ENCODE measurements around the gene ZNF33A. TPM values are rescaled to one million over a fixed set of nuclear protein-coding genes. Genes with fewer than 3 reads are reported as not detected.
A peak's percentile ranks its signal among the peaks of the same experiment; 100 is the strongest.
"Not testable (repeated sequence)": the region's sequence is repeated elsewhere in the genome, so short reads cannot be mapped to it uniquely, and the experiment has no call there.

The ZNF33A gene
- 18.7 TPM for total RNA-seq
- long read RNA-seq, full-length matches to known transcripts: 5 of 12 reads
- long read RNA-seq, partial matches to known transcripts: 0 of 12 reads
- long read RNA-seq, other reads (novel, unspliced or antisense): 7 of 12 reads

DNA sequence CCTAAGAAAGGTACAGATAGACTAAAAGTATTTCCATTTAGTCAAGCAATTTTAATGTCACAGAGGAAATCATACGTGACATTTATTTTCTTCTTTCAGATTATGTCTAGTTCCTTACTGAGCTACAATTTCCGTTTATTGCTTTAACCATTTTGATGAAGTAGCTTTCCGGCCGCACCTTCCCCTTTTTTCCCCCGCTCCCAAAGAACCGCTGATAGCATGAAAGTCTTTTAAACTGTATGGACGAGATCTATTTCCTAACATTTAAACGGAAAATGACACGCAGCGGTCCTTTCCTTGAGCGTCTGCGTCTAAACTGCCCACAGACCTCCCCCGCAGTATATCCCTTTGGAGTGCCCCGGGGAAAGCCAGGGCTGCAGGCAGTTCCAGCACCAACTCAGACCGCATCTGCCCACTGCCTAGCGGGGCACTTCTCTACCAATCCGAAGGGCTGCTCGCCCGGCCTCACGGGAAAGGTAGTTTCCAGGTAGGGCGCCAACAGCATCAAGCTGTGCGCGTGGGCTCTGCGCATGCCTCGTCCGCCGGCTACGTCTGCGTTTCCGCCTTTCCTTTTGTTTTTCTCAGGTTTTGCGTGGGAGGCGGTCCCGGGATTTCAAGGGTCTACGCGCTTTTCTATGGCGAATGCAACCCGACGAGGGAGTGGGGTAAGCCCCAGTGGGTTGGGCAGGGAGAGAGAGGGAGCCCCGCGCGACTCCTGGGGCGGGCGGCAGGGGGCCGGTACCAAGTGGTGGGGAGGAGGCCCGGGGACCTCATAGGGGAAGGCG is at the start of gene ZNF33A:
Gene ZNF33A, plus strand, starts transcription at position 557 of the 785 bp plus-strand sequence. CDS start 1,667 bp downstream, outside the sequence.
- DNase-seq (ENCODE audit: low spot score): peak; percentile 95
- intact Hi-C loops (cut with DNase I): loop anchor here (2.0 kb wide), 3 partner anchors 34 to 154 kb away; partner anchors contain the start of genes ZNF248, ZNF25 and ZNF37A

- intact Hi-C loops (cut with DNase I): no loop called here
Observed at GRCh38 chr10:37965006-37965405, 45.5 kb upstream of the ZNF33A start.

GRCh38 chr10:37972396-37972795 is 38.1 kb upstream of the ZNF33A start:
- intact Hi-C loops (cut with DNase I): no loop called here
- no peak for DNase-seq (ENCODE audit: low spot score)

More at GRCh38 chr10:37965006-37965405, 45.5 kb upstream of the ZNF33A start:
- no peak for DNase-seq (ENCODE audit: low spot score)

DNA sequence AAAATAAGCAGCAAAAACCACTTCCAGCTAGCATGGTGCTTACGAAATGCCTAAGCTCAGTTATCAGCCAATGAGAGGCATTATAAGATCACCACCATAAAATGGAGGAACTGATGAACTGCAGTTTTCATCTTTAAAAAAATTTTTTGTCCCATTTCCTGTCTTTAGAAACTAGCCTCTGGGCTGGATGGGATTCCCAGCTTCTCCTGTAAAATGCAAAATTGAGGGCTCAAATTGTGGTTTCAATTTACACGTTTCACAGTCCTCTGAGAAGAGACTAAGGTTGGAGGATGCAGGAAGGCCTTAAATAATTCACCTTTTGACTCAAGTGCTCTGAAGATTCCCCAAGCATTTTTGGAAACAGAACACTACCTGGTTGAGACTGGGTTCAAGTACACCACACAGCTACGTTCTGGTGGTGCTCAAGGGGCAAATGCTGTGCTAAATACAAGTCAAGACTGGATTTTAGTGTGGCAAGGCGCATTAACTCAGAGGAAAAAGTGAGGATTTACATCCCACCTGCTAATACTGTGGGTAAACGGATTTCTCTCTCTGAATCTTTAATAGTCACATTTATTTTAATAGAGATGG is 35.0 kb upstream of the ZNF33A start:
- no peak for DNase-seq (ENCODE audit: low spot score)
- intact Hi-C loops (cut with DNase I): no loop called here

GRCh38 chr10:37976091-37976879 is 34.2 kb upstream of the ZNF33A start, which contains the start of gene ZNF25:
Gene ZNF25 (minus strand): TSS chr10:37976647. CDS start chr10:37971722, 4,925 bp downstream.
- peak; percentile 100 for DNase-seq (ENCODE audit: low spot score)
- intact Hi-C loops (cut with DNase I): loop anchor here (1.0 to 2.0 kb wide), 3 partner anchors 35 to 118 kb away; partner anchors contain the start of genes ZNF33A and ZNF37A

DNA sequence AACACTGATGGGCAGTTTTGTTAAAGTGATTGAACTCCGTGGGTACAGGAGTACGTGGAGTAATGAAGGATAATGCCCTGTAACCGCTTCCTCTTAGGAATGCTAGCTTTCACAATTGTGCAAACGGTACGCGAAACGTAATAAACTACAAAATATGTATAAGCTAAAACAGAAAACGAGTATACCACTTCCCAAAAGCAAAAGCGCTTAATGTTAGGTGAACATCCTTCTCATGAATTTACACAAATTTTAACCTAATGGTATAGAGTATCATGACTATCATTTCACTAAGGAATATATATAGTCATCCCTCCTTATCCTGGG is 33.6 kb upstream of the ZNF33A start:
- intact Hi-C loops (cut with DNase I): loop anchor here (1.0 to 2.0 kb wide), 3 partner anchors 34 to 119 kb away; partner anchors contain the start of genes ZNF33A and ZNF37A
- DNase-seq (ENCODE audit: low spot score): no peak

- intact Hi-C loops (cut with DNase I): no loop called here
- DNase-seq (ENCODE audit: low spot score): no peak
Observed at GRCh38 chr10:37991655-37992054, 18.8 kb upstream of the ZNF33A start.

- intact Hi-C loops (cut with DNase I): no loop called here
- no peak for DNase-seq (ENCODE audit: low spot score)
Observed at GRCh38 chr10:37992083-37992482, 18.4 kb upstream of the ZNF33A start.

GRCh38 chr10:37998920-37999319 is 11.6 kb upstream of the ZNF33A start:
- intact Hi-C loops (cut with DNase I): not testable (repeated sequence)

GRCh38 chr10:38000474-38000873 is 10.0 kb upstream of the ZNF33A start:
- DNase-seq (ENCODE audit: low spot score); intact Hi-C loops (cut with DNase I): not testable (repeated sequence)

More at GRCh38 chr10:37998920-37999319, 11.6 kb upstream of the ZNF33A start:
- not testable (repeated sequence) for DNase-seq (ENCODE audit: low spot score)

GRCh38 chr10:38003026-38003425 is 7.4 kb upstream of the ZNF33A start:
- intact Hi-C loops (cut with DNase I): no loop called here
- no peak for DNase-seq (ENCODE audit: low spot score)

DNA sequence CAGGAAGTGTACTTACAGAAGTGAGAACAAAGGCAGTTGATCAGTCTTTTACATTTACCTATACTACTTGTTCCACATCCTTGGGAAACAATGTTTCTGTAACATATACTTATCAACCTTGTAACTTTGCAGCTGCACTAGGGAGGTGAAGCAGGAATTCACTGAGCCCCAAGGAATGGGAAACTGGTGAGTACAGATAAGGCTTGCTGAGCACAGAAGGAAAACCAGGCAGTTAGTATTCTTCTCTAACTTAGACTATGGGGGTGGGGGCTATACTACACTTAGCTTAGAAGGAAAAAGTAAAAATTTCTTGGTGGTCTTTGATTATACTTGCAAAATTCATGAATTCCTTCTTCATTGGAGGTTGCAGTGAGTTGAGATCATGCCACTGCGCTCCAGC is 6.9 kb upstream of the ZNF33A start:
- intact Hi-C loops (cut with DNase I): no loop called here
- no peak for DNase-seq (ENCODE audit: low spot score)

GRCh38 chr10:38007551-38007950 is 2.9 kb upstream of the ZNF33A start:
- intact Hi-C loops (cut with DNase I): no loop called here
- no peak for DNase-seq (ENCODE audit: low spot score)

DNA sequence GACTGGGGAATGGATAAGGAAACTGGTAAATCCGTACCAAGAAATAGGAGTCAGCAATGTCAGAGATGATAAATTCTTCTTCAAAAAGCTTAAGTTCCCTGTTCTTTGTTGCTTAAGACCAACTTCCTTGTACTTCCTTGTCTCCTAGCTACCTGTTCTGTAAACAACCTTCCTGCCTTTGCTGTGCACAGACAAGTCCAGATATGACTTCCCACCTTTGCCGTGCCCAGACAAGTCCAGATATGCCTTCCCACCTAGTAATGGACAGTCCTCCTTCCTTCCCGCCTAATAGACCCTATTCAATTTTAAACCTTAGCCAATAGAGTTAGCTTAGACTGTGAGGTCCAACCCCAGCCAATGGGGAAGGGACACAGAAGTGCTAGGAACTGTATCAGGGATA is 2.5 kb upstream of the ZNF33A start:
- intact Hi-C loops (cut with DNase I): no loop called here
- DNase-seq (ENCODE audit: low spot score): no peak

DNA sequence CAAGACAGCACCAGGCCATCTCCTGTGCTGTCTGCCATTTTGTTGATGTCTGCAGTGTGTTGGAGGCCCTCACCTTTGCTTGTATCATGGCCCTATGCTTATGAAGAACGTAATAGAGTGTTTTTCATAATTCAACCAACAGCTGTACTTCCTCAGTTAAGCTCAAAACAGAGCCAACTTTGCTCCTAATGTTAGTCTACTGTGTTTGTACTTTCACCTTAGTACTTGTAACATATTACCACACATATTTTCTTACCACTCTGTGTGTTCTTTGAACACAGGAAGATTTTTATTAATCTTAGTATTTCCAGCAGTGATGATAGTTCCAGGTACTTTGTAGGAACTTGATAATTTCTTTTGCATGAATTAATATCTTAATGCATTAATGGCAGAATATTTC is 5.9 kb downstream of the ZNF33A start:
- intact Hi-C loops (cut with DNase I): no loop called here
- DNase-seq (ENCODE audit: low spot score): no peak

- intact Hi-C loops (cut with DNase I); DNase-seq (ENCODE audit: low spot score): not testable (repeated sequence)
Observed at GRCh38 chr10:38019124-38019523, 8.6 kb downstream of the ZNF33A start.

- intact Hi-C loops (cut with DNase I): no loop called here
- no peak for DNase-seq (ENCODE audit: low spot score)
Observed at GRCh38 chr10:38025283-38025682, 14.8 kb downstream of the ZNF33A start.

DNA sequence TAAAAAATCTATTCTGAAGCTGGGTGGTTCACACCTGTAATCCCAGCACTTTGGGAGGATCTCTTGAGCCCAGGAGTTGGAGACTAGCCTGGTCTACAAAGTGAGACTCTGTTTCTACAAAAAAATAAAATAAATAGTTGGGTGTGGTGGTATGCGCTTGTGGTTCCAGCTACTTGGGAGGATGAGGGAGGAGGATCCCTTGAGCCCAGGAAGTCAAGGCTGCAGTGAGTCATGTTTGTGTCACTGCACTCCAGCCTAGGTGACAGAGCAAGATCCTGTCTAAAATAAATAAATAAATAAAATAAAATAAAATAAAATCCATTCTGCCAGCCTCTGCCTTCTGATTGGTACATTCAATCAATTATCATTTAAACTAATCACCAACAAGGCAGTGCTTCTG is 17.5 kb downstream of the ZNF33A start:
- DNase-seq (ENCODE audit: low spot score): no peak
- intact Hi-C loops (cut with DNase I): no loop called here

- intact Hi-C loops (cut with DNase I): no loop called here
- no peak for DNase-seq (ENCODE audit: low spot score)
Observed at GRCh38 chr10:38032886-38033285, 22.4 kb downstream of the ZNF33A start.
